ENCODE measurements around the gene PTPN2. TPM values are rescaled to one million over a fixed set of nuclear protein-coding genes. Genes with fewer than 3 reads are reported as not detected.

PTPN2 gene
- polyA plus RNA-seq: 10 to 100 TPM; 18.9 to 20.7 TPM

DNA sequence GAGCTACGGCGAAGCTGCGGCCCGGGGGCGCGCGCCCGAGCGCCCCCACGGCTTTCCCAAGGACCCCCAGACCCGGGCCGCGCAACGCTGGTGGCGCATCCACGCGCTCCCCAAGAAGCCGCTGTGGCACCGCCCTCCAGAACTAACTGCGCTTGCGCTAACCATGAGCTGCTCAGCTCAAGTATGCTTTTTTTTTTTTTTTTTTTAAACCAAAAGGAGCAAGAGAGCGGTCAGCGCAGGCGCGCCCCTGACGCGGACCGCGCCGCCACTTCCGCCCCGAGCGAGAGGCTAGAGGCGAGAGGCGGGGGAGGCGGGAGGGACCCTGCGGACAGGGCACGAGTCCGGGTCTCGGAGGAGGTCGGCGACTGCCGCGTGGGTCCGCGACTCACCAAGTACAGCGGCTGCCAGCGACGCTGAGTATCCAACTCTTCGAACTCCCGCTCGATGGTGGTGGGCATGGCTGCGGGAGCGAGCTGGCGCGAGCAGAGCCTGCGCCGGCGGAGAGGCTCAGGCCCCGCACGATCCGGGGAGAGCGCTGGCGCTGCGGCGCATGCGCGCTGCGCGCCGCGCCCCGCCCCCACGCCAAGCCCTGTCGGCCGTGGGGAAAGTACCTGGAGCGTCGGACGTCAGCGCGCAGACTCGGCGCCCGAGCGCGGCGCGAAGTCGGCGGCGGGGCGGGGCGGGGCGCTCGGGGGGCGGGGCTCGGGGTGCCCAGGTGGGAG is at the start of gene PTPN2:
Gene PTPN2 (minus strand): TSS at position 554 of the 722 bp plus-strand sequence. CDS start 96 bp downstream, at position 458.
- no peaks in the 10 kb centered on the region for H3K4me1 ChIP-seq (ENCODE audit: control insufficient read depth in 2 of 2, insufficient read depth in 2 of 2, low read length in 1 of 2)
- WGBS, 2 donors: 0% methylated on average over 75 to 97 of the region's 97 CpGs
- peaks cover 0 to 2% of the 10 kb centered on the region in 2 donors for H3K36me3 ChIP-seq (ENCODE audit: control insufficient read depth in 2 of 2, insufficient read depth in 2 of 2, low read length in 1 of 2)
- H3K27me3 ChIP-seq (ENCODE audit: control insufficient read depth in 1 of 2, insufficient read depth in 2 of 2, low read length in 2 of 2): no peaks in the 10 kb centered on the region
- peak within 1 kb of the TSS; percentile 98 to 99 for H3K27ac ChIP-seq (ENCODE audit: low read depth in 2 of 2, low read length in 1 of 2)
- H3K9me3 ChIP-seq (ENCODE audit: control insufficient read depth in 2 of 2, insufficient read depth in 1 of 2, low read depth in 1 of 2, low read length in 1 of 2): no peaks in the 10 kb centered on the region
- peak within 1 kb of the TSS; percentile 79 to 86 for H3K4me3 ChIP-seq (ENCODE audit: low read depth in 1 of 2, low read length in 2 of 2)

- no peaks in the 10 kb centered on the region for H3K36me3 ChIP-seq (ENCODE audit: control insufficient read depth in 2 of 2, insufficient read depth in 2 of 2, low read length in 1 of 2)
- H3K9me3 ChIP-seq (ENCODE audit: control insufficient read depth in 2 of 2, insufficient read depth in 1 of 2, low read depth in 1 of 2, low read length in 1 of 2): no peaks in the 10 kb centered on the region
- H3K4me3 ChIP-seq (ENCODE audit: low read depth in 1 of 2, low read length in 2 of 2): no peak overlapping the region
- no peak overlapping the region for H3K27ac ChIP-seq (ENCODE audit: low read depth in 2 of 2, low read length in 1 of 2)
- H3K4me1 ChIP-seq (ENCODE audit: control insufficient read depth in 2 of 2, insufficient read depth in 2 of 2, low read length in 1 of 2): no peaks in the 10 kb centered on the region
- no peaks in the 10 kb centered on the region for H3K27me3 ChIP-seq (ENCODE audit: control insufficient read depth in 1 of 2, insufficient read depth in 2 of 2, low read length in 2 of 2)
These were observed 49.3 kb upstream of the PTPN2 start for GRCh38 chr18:12933327-12933726.

DNA sequence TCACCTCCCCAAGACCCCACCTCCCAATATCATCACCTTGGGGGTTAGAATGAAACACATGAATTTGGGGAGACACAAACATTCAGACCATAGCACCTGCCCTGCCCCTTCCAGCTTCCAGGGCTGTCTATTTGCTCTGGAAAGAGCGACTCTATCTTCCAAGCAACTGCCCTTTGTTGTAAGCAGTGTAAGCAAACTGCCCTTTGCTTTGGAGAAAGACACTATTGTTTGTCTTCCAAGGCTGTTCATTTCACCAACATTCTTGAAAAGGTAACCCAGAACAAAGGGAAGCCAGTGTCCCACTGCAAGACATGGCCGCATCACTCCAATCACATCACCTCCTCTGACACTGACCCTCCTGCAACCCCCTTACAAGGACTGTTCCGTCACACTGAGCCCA is 46.9 kb upstream of the PTPN2 start:
- Histone ChIP-seq H3K27ac (ENCODE audit: low read depth in 2 of 2, low read length in 1 of 2) (no peak overlapping the region), H3K27me3 (ENCODE audit: control insufficient read depth in 1 of 2, insufficient read depth in 2 of 2, low read length in 2 of 2) (no peaks in the 10 kb centered on the region), H3K36me3 (ENCODE audit: control insufficient read depth in 2 of 2, insufficient read depth in 2 of 2, low read length in 1 of 2) (no peaks in the 10 kb centered on the region), H3K4me3 (ENCODE audit: low read depth in 1 of 2, low read length in 2 of 2) (no peak overlapping the region), H3K4me1 (ENCODE audit: control insufficient read depth in 2 of 2, insufficient read depth in 2 of 2, low read length in 1 of 2) (no peaks in the 10 kb centered on the region), H3K9me3 (ENCODE audit: control insufficient read depth in 2 of 2, insufficient read depth in 1 of 2, low read depth in 1 of 2, low read length in 1 of 2) (no peaks in the 10 kb centered on the region)
- WGBS, 2 donors: 83 to 89% methylated on average over 3 of the region's 3 CpGs

DNA sequence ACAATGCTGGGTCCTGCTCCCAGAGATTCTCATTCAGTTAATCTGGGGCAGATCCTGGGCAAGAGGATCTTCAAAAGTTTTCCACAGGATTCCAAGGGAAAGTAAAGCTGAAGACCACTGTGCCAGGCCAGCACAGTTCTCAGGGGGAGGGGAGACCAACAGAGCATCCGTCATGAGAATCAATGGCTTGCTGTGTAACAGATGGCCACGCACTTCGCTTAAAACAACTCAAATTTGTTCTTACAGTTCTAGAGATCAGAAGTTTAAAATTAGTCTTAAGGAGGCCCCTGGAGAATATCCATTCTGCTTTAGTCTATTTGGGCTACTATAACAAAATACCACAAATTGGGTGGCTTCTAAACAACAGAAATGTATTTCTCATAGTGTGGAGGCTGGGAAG is 46.3 kb upstream of the PTPN2 start:
- no peaks in the 10 kb centered on the region for H3K27me3 ChIP-seq (ENCODE audit: control insufficient read depth in 1 of 2, insufficient read depth in 2 of 2, low read length in 2 of 2)
- no peaks in the 10 kb centered on the region for H3K36me3 ChIP-seq (ENCODE audit: control insufficient read depth in 2 of 2, insufficient read depth in 2 of 2, low read length in 1 of 2)
- no peak overlapping the region for H3K4me3 ChIP-seq (ENCODE audit: low read depth in 1 of 2, low read length in 2 of 2)
- H3K9me3 ChIP-seq (ENCODE audit: control insufficient read depth in 2 of 2, insufficient read depth in 1 of 2, low read depth in 1 of 2, low read length in 1 of 2): no peaks in the 10 kb centered on the region
- WGBS, 2 donors: 88 to 90% methylated on average over 3 of the region's 3 CpGs
- H3K27ac ChIP-seq (ENCODE audit: low read depth in 2 of 2, low read length in 1 of 2): no peak overlapping the region
- H3K4me1 ChIP-seq (ENCODE audit: control insufficient read depth in 2 of 2, insufficient read depth in 2 of 2, low read length in 1 of 2): no peaks in the 10 kb centered on the region

GRCh38 chr18:12929477-12930083 is 45.5 kb upstream of the PTPN2 start:
- no peaks in the 10 kb centered on the region for H3K4me1 ChIP-seq (ENCODE audit: control insufficient read depth in 2 of 2, insufficient read depth in 2 of 2, low read length in 1 of 2)
- no peak overlapping the region for H3K4me3 ChIP-seq (ENCODE audit: low read depth in 1 of 2, low read length in 2 of 2)
- H3K9me3 ChIP-seq (ENCODE audit: control insufficient read depth in 2 of 2, insufficient read depth in 1 of 2, low read depth in 1 of 2, low read length in 1 of 2): no peaks in the 10 kb centered on the region
- H3K36me3 ChIP-seq (ENCODE audit: control insufficient read depth in 2 of 2, insufficient read depth in 2 of 2, low read length in 1 of 2): no peaks in the 10 kb centered on the region
- WGBS, 2 donors: 64 to 72% methylated on average over 5 of the region's 5 CpGs
- no peaks in the 10 kb centered on the region for H3K27me3 ChIP-seq (ENCODE audit: control insufficient read depth in 1 of 2, insufficient read depth in 2 of 2, low read length in 2 of 2)
- H3K27ac ChIP-seq (ENCODE audit: low read depth in 2 of 2, low read length in 1 of 2): no peak overlapping the region

GRCh38 chr18:12928641-12929040 is 44.6 kb upstream of the PTPN2 start:
- no peaks in the 10 kb centered on the region for H3K9me3 ChIP-seq (ENCODE audit: control insufficient read depth in 2 of 2, insufficient read depth in 1 of 2, low read depth in 1 of 2, low read length in 1 of 2)
- H3K36me3 ChIP-seq (ENCODE audit: control insufficient read depth in 2 of 2, insufficient read depth in 2 of 2, low read length in 1 of 2): no peaks in the 10 kb centered on the region
- no peaks in the 10 kb centered on the region for H3K27me3 ChIP-seq (ENCODE audit: control insufficient read depth in 1 of 2, insufficient read depth in 2 of 2, low read length in 2 of 2)
- no peak overlapping the region for H3K4me3 ChIP-seq (ENCODE audit: low read depth in 1 of 2, low read length in 2 of 2)
- no peak overlapping the region for H3K27ac ChIP-seq (ENCODE audit: low read depth in 2 of 2, low read length in 1 of 2)
- WGBS, 2 donors: 79 to 82% methylated on average over 5 of the region's 5 CpGs
- H3K4me1 ChIP-seq (ENCODE audit: control insufficient read depth in 2 of 2, insufficient read depth in 2 of 2, low read length in 1 of 2): no peaks in the 10 kb centered on the region

GRCh38 chr18:12928206-12928605 is 44.2 kb upstream of the PTPN2 start:
- H3K36me3 ChIP-seq (ENCODE audit: control insufficient read depth in 2 of 2, insufficient read depth in 2 of 2, low read length in 1 of 2): no peaks in the 10 kb centered on the region
- H3K4me1 ChIP-seq (ENCODE audit: control insufficient read depth in 2 of 2, insufficient read depth in 2 of 2, low read length in 1 of 2): no peaks in the 10 kb centered on the region
- H3K27ac ChIP-seq (ENCODE audit: low read depth in 2 of 2, low read length in 1 of 2): no peak overlapping the region
- no peaks in the 10 kb centered on the region for H3K9me3 ChIP-seq (ENCODE audit: control insufficient read depth in 2 of 2, insufficient read depth in 1 of 2, low read depth in 1 of 2, low read length in 1 of 2)
- WGBS, 2 donors: 72 to 80% methylated on average over 4 of the region's 4 CpGs
- H3K27me3 ChIP-seq (ENCODE audit: control insufficient read depth in 1 of 2, insufficient read depth in 2 of 2, low read length in 2 of 2): no peaks in the 10 kb centered on the region
- H3K4me3 ChIP-seq (ENCODE audit: low read depth in 1 of 2, low read length in 2 of 2): no peak overlapping the region

DNA sequence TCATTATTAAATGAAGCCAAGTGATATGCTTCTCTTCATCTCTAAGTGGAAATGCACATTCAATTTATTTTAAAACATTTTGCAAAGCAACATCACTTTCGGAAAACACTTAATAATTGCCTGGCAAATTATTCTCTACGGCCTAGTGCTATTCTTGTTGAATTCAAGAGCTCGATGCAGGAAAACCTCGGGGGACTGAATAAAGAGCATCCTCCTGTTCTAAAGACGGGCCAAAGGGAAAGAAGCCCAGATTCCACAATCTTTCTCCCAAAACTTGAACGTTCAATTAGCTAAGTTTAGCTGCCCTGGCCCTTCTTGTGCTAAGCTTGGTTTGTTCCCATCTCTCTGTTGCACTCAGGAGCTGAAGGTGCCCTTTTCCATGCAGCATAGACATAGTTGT is 40.6 kb upstream of the PTPN2 start:
- no peaks in the 10 kb centered on the region for H3K9me3 ChIP-seq (ENCODE audit: control insufficient read depth in 2 of 2, insufficient read depth in 1 of 2, low read depth in 1 of 2, low read length in 1 of 2)
- H3K4me1 ChIP-seq (ENCODE audit: control insufficient read depth in 2 of 2, insufficient read depth in 2 of 2, low read length in 1 of 2): no peaks in the 10 kb centered on the region
- H3K27me3 ChIP-seq (ENCODE audit: control insufficient read depth in 1 of 2, insufficient read depth in 2 of 2, low read length in 2 of 2): no peaks in the 10 kb centered on the region
- no peaks in the 10 kb centered on the region for H3K36me3 ChIP-seq (ENCODE audit: control insufficient read depth in 2 of 2, insufficient read depth in 2 of 2, low read length in 1 of 2)
- H3K27ac ChIP-seq (ENCODE audit: low read depth in 2 of 2, low read length in 1 of 2): no peak overlapping the region
- WGBS, 2 donors: 76 to 83% methylated on average over 6 of the region's 6 CpGs
- no peak overlapping the region for H3K4me3 ChIP-seq (ENCODE audit: low read depth in 1 of 2, low read length in 2 of 2)

DNA sequence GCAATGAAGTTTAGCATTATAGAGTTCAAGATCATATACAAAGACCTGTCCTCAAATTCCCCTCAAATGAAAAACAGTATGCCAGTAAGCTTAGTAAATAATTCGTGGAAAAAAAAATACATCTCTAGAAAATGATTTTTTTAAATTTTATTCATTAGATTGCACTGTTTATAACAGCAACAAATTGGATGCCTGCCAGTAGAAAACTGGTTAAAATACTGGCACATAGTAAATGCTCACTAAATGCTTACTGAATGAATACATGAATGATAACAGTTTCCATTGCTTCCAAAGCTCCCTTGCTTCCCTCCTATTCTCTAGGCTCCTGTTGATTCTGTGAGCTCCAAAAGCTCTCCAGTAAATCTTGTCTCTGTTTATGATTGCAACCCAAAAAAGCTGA is 38.2 kb upstream of the PTPN2 start:
- H3K4me3 ChIP-seq (ENCODE audit: low read depth in 1 of 2, low read length in 2 of 2): no peak overlapping the region
- no peaks in the 10 kb centered on the region for H3K36me3 ChIP-seq (ENCODE audit: control insufficient read depth in 2 of 2, insufficient read depth in 2 of 2, low read length in 1 of 2)
- no peaks in the 10 kb centered on the region for H3K27me3 ChIP-seq (ENCODE audit: control insufficient read depth in 1 of 2, insufficient read depth in 2 of 2, low read length in 2 of 2)
- no peaks in the 10 kb centered on the region for H3K9me3 ChIP-seq (ENCODE audit: control insufficient read depth in 2 of 2, insufficient read depth in 1 of 2, low read depth in 1 of 2, low read length in 1 of 2)
- no peak overlapping the region for H3K27ac ChIP-seq (ENCODE audit: low read depth in 2 of 2, low read length in 1 of 2)
- H3K4me1 ChIP-seq (ENCODE audit: control insufficient read depth in 2 of 2, insufficient read depth in 2 of 2, low read length in 1 of 2): no peaks in the 10 kb centered on the region
- WGBS, 2 donors: 85 to 86% methylated on average over 1 of the region's 1 CpG

DNA sequence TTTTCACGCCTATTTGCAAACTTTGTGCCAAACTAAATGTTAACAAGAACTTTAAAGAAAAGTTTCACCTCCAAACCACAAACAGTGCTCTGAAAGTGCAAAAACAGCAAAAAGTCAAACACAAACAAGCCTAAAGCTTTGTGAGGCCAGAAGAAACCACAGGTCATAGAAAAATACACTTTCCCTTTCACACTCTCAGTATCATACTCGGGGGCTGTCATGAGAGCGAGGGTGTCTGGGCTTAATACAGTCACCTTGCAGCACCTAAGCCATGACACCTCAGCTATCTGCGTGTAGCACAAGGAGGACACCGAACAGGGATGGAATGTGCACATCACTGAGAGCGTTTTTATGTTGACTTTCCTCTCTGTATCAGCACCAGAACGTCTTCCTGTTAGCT is 37.1 kb upstream of the PTPN2 start:
- 50 to 66% methylated on average over 7 of the region's 7 CpGs for WGBS, 2 donors
- Histone ChIP-seq H3K9me3 (ENCODE audit: control insufficient read depth in 2 of 2, insufficient read depth in 1 of 2, low read depth in 1 of 2, low read length in 1 of 2) (no peaks in the 10 kb centered on the region), H3K27me3 (ENCODE audit: control insufficient read depth in 1 of 2, insufficient read depth in 2 of 2, low read length in 2 of 2) (no peaks in the 10 kb centered on the region), H3K4me3 (ENCODE audit: low read depth in 1 of 2, low read length in 2 of 2) (no peak overlapping the region), H3K27ac (ENCODE audit: low read depth in 2 of 2, low read length in 1 of 2) (no peak overlapping the region), H3K4me1 (ENCODE audit: control insufficient read depth in 2 of 2, insufficient read depth in 2 of 2, low read length in 1 of 2) (no peaks in the 10 kb centered on the region), H3K36me3 (ENCODE audit: control insufficient read depth in 2 of 2, insufficient read depth in 2 of 2, low read length in 1 of 2) (no peaks in the 10 kb centered on the region)
